Left lung (tissue), 10 donors: ENCODE measurements around the gene KLHL17. TPM values are rescaled to one million over a fixed set of nuclear protein-coding genes. Genes with fewer than 3 reads are reported as not detected.

Source experiments
- ATAC-seq: fragments of 200-7000 bp; cut with Tn5 transposase; one replicate; pipeline ENCODE4 v1.9.1; 2020; ENCODE audit warnings: moderate library complexity
- DNase-seq, 4 donors: peaks; one replicate each; pipeline ENCODE4 v3.0.0-alpha.2; 2013 to 2020
- H3K27ac ChIP-seq, 2 donors: fragments of 200-600 bp; sonication (generic) in 1 of 2; one replicate each; pipeline versions ENCODE4 v1.5.0 to v1.8.0; 2020 to 2021
- H3K27me3 ChIP-seq, 2 donors: fragments of 200-600 bp; sonication (generic) in 1 of 2; one replicate each; pipeline versions ENCODE4 v1.5.0 to v1.8.0; 2020 to 2021
- H3K36me3 ChIP-seq, 2 donors: fragments of 200-600 bp; sonication (generic) in 1 of 2; one replicate each; pipeline versions ENCODE4 v1.5.0 to v1.8.0; 2020 to 2021
- H3K4me1 ChIP-seq, 2 donors: fragments of 200-600 bp; one replicate each; pipeline ENCODE4 v1.8.0; 2021
- H3K4me3 ChIP-seq, 2 donors: fragments of 200-600 bp; sonication (generic) in 1 of 2; one replicate each; pipeline versions ENCODE4 v1.5.0 to v1.8.0; 2020 to 2021; ENCODE audit warnings: mild to moderate bottlenecking in 1 of 2
- H3K9me3 ChIP-seq, 2 donors: fragments of 200-600 bp; sonication (generic) in 1 of 2; one replicate each; pipeline versions ENCODE4 v1.5.0 to v1.8.0; 2020 to 2021
- intact Hi-C, 2 donors: fragments of 100-400 bp; cut with DNase I; formaldehyde crosslinking; loops; one replicate each; pipeline versions ENCODE4 v1.11.2 to v1.14.2; 2022
- polyA plus RNA-seq, 6 donors: library from polyadenylated mRNA; unstranded; fragments of 120-200 nt; gene quantifications; one replicate each; pipeline ENCODE4 v1.2.1, GENCODE V29; 2013; ENCODE audit not compliant: insufficient read length in 6 of 6
- total RNA-seq, 2 donors: library from RNA; stranded (reverse); fragmentation: NEBNext Ultra II Directional; extraction: Animal tissue kit (Norgen Biotek cat#: 25700); gene quantifications; one replicate each; pipeline ENCODE4 v1.2.1, GENCODE V29; 2021
- TF ChIP-seq, protein P1 (sequence below), 2 donors: fragments of 200-600 bp; sonication (generic) in 1 of 2; IDR thresholded peaks; one replicate each; pipeline versions ENCODE4 v1.5.0 to v1.8.0; 2021; ENCODE audit warnings: antibody characterized with exemption in 2 of 2
- donor health status: DM: no; HTN: yes; CAD: no.
- donor health status: DM: no; HTN: no; CAD: no.

The KLHL17 gene
- total and polyA plus RNA-seq, 8 donors: 8.3 to 17.9 (median 11.9) TPM

DNA sequence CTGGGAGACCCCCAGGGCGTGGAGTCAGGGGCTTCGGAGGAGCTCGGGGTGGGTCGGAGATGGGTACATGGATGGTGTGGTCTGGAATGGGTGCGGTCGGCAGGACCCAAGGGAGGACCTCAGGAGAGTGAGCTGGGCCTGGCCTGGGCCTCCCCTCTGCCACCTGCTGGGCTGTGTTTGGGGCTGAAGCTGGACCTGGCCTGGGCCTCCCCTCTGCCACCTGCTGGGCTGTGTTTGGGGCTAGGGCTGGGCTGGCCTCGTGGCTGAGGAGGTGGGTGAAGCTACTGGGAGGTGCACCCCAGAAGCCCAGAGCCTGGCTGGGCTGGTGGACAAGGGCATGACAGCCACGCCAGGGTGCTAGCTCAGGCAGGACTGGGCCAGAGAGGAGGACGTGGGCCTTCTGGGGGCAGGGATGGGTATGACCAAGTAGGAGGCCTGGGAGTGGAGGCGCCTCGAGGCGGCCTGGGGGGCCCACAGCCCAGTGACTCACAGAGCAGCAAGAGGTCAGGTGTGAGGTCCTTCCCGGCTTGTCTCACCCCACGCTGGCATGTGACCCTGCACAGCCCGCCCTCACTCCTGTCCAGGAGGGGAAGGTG, 22.2 kb upstream of the KLHL17 start:
- H3K27ac ChIP-seq: no peak overlapping the region
- no peaks in the 10 kb centered on the region for H3K9me3 ChIP-seq
- DNase-seq (no peak), ATAC-seq (peak; percentile 39)
- peaks cover 22 to 37% of the 10 kb centered on the region in 2 donors for H3K4me1 ChIP-seq
- no peaks in the 10 kb centered on the region for H3K36me3 ChIP-seq
- H3K4me3 ChIP-seq: no peak overlapping the region
- intact Hi-C loops: no loop called here
- TF ChIP-seq, protein P1, sequence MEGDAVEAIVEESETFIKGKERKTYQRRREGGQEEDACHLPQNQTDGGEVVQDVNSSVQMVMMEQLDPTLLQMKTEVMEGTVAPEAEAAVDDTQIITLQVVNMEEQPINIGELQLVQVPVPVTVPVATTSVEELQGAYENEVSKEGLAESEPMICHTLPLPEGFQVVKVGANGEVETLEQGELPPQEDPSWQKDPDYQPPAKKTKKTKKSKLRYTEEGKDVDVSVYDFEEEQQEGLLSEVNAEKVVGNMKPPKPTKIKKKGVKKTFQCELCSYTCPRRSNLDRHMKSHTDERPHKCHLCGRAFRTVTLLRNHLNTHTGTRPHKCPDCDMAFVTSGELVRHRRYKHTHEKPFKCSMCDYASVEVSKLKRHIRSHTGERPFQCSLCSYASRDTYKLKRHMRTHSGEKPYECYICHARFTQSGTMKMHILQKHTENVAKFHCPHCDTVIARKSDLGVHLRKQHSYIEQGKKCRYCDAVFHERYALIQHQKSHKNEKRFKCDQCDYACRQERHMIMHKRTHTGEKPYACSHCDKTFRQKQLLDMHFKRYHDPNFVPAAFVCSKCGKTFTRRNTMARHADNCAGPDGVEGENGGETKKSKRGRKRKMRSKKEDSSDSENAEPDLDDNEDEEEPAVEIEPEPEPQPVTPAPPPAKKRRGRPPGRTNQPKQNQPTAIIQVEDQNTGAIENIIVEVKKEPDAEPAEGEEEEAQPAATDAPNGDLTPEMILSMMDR (IDR thresholded peaks at IDR 0.05): peak in 1 of 2 donors; percentile 14
- peaks cover 43 to 93% of the 10 kb centered on the region in 2 donors for H3K27me3 ChIP-seq

DNA sequence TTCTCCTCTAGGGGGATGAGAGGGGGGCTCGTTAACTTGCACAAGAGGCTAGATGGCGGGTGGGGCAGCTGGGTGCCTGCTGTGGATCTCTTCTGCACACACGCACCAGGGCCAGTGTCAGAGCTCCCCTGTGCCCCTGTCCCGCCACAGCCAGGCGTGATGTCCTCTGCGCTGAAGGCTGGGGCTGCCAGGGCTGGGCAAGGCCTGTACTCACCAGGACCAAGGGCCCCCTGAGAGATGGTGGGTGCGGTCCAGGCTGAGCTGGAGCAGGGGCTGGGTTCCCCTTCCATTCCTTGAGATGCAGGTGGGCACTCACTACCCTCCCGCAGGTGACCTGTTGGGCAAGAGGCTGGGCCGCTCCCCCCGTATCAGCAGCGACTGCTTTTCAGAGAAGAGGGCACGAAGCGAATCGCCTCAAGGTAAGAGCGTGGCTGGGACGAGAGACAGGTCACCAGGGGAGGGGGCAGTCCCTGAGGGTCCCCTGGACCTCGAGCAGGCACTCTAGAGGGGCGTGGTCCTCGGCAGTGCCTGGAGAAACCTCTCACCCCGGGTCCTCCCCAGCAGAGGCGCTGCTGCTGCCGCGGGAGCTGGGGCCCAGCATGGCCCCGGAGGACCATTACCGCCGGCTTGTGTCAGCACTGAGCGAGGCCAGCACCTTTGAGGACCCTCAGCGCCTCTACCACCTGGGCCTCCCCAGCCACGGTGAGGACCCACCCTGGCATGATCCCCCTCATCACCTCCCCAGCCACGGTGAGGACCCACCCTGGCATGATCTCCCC, 21.5 kb upstream of the KLHL17 start:
- TF ChIP-seq, protein P1 (IDR thresholded peaks at IDR 0.05): no peak
- ATAC-seq (no peak), DNase-seq (no peak)
- peaks cover 0 to 4% of the 10 kb centered on the region in 2 donors for H3K36me3 ChIP-seq
- no peaks in the 10 kb centered on the region for H3K9me3 ChIP-seq
- intact Hi-C loops: no loop called here
- peaks cover 22 to 41% of the 10 kb centered on the region in 2 donors for H3K4me1 ChIP-seq
- no peak overlapping the region for H3K4me3 ChIP-seq
- no peak overlapping the region for H3K27ac ChIP-seq
- H3K27me3 ChIP-seq: peaks cover 45 to 93% of the 10 kb centered on the region in 2 donors

DNA sequence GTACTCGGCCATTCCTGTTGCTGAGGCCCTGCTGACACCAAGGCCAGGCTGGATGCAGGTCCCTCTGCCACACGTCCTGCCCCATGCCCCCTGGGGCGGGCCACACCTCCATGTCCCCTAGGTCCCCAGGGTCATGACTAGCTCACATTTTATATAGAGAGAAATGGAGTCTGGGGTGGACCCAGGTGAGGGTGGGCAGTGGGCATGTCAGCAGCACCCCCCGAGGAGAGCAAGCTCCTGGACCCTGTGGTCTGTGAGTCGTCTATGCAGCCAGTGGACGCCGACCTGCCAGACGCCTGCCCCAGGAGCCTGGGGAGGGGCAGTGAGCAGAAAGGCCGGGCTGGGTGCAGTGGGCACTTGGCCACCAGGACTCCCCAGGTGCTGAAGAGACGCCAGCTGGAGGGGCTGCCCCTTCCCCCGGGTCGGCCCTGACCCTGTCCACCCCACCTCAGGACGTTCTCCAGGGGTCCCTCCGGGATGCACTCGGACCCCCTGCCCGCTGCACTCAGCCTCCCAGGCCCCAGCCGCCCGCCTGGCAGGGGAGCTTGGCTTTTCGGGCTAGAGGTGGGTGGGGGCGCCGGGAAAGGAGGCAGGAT, 20.8 kb upstream of the KLHL17 start:
- Histone ChIP-seq H3K4me3 (no peak overlapping the region), H3K4me1 (peaks cover 22 to 41% of the 10 kb centered on the region in 2 donors), H3K27me3 (peaks cover 45 to 93% of the 10 kb centered on the region in 2 donors), H3K36me3 (peaks cover 0 to 11% of the 10 kb centered on the region in 2 donors), H3K27ac (no peak overlapping the region), H3K9me3 (no peaks in the 10 kb centered on the region)
- DNase-seq (no peak), ATAC-seq (no peak)
- intact Hi-C loops: no loop called here
- TF ChIP-seq, protein P1 (IDR thresholded peaks at IDR 0.05): no peak

DNA sequence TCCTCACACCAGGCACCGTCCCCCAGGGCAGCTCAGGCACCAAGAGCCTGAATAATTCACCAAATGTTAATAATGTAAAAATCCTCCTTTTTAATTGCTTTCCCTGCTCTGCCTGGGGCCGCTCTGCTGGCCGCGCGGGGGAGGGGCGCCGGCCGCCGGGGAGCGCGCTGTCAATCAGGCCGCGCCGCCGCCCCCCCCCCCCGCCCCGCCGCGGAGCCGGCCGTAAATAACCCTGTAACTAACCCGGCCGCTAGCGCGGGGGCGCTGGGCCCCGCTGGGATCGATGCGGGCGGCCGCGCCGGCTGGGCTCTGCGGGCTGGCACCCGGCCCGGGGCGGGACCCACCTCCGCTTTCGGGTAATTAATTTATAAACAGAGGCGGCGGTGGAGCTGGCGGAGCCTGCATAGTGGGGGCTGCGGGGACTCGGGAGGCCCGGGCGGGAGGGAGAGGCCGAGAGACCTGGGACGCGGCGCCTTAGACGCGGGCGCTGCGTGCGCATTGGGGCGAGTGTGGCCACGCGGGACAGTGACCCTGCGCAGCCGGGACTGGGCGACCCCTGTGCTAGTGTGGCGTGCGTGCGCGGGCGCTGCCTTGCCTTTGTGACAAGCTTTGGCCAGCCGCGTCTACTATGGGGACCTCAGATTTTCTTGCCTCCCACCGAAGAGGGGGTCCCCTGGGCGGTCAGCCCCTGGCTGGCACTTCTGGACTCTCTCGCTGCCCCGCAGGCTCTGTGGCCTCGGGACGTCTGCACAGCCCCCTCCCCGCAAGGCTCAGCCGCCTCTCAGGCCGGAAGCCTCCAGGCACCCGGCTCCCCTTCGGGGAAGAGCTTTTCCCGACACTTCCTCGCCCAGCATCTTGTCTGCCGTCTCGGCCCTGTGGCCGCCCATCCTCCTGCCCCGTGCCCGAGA, 20.0 kb upstream of the KLHL17 start:
- peak; percentile 12 for ATAC-seq
- TF ChIP-seq, protein P1 (IDR thresholded peaks at IDR 0.05): no peak
- Histone ChIP-seq H3K4me1 (peaks cover 26 to 41% of the 10 kb centered on the region in 2 donors), H3K36me3 (peaks cover 0 to 18% of the 10 kb centered on the region in 2 donors), H3K27ac (peak overlapping the region in 1 of 2 donors; percentile 75), H3K9me3 (no peaks in the 10 kb centered on the region), H3K4me3 (peak overlapping the region; percentile 9 to 20), H3K27me3 (peaks cover 40 to 86% of the 10 kb centered on the region in 2 donors)
- DNase-seq: peak in 3 of 4 donors; percentile 72 to 93 (median 86)
- intact Hi-C loops: no loop called here
